Measurements from ENCODE around the gene ASCC3.

ASCC3 gene

DNA sequence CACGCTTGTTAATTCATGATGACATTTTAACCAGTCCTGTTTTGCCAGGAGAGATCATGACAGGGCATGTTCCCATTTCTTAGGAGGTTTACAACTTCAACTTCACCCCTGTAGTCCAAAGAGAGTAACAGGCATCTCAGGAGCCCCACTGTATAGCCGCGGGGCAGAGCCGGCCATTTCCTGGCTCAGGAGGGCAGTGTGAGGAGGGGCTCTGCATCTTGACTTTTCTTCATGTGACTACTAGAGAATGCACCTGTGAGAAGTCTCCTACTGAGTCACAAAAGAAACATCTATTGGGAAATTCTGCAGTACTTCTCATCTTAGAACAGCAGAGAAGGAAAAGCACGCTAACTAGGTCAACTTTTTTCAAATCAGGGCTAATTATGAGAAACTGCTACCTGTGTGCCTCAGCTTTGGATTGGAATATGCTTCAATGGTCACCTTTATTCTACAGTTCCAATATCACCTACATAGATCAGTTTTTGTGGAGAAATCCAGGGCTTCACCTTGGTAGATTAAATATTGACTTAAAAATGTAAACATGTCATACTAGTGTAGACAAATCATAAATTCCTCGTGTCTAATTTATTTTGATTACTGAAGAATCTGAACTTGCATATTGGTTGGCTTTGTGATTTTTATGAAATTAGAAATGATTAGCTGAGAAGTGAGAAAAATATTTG, 387.8 kb downstream of the ASCC3 start:
- no peaks in the 10 kb centered on the region for H3K36me3 ChIP-seq (ENCODE audit: insufficient read depth, low read length)
- no peak overlapping the region for H2AFZ ChIP-seq (ENCODE audit: low read depth, low read length)
- H3K4me3 ChIP-seq (ENCODE audit: low read length) = no peak overlapping the region
- H3K9me3 ChIP-seq (ENCODE audit: low read length) = peaks cover 5% of the 10 kb centered on the region
- no peaks in the 10 kb centered on the region for H3K27me3 ChIP-seq (ENCODE audit: insufficient read depth, low read length)
- H3K4me1 ChIP-seq (ENCODE audit: insufficient read depth, low read length) = peaks cover 13% of the 10 kb centered on the region

DNA sequence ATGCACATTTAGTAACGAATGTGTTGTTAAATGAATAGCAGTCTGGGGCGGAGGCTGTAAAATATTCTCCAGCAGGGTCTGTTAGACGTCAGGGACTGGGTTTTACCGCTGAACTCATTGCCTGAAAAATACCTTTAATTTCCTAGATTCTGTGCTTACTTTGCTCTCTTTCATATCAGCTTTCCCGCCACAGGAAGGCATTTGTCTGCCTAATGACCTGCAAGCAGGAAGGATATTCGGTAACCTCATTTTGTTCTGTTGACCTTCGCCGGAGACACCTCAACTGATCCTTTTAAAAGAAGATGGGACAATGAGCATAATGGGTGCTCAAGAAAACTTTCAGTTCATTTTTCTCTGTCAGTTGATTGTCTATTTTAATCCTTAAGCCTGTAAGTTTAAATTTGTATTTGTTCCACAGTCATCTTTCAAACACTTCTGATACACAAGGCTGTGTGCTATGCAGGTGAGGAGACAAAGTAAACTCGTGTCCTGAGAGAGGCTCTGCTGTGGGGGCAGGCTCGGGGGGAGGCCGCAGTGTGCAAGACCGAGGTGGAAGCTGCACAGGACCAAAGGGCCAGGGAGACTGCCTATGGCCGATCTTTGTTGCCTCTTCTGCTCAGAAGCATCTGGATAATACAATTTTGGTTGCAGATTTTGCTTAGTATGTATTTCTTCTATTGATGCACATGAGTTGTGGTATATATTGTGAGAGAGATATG, 389.0 kb downstream of the ASCC3 start:
- Histone ChIP-seq H3K4me1 (ENCODE audit: insufficient read depth, low read length) (peaks cover 13% of the 10 kb centered on the region), H3K9me3 (ENCODE audit: low read length) (peaks cover 5% of the 10 kb centered on the region), H3K27me3 (ENCODE audit: insufficient read depth, low read length) (no peaks in the 10 kb centered on the region), H3K36me3 (ENCODE audit: insufficient read depth, low read length) (no peaks in the 10 kb centered on the region), H2AFZ (ENCODE audit: low read depth, low read length) (no peak overlapping the region), H3K4me3 (ENCODE audit: low read length) (no peak overlapping the region)

DNA sequence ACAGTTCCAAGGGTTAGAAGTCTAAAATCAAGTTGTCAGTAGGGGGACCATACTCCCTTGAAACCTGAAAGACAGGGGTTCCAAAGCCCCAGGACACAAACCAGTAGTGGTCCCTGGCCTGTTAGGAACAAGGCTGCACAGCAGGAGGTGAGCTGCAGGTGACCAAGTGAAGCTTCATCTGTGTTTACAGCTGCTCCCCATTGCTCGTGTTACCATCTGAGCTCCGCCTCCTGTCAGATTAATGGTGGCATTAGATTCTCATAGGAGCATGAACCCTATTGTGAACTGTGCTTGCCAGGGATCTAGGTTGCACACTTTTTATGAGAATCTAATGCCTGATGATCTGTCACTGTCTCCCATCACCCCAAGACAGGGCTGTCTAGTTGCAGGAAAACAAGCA, 391.1 kb downstream of the ASCC3 start:
- H3K27me3 ChIP-seq (ENCODE audit: insufficient read depth, low read length) = peaks cover 11% of the 10 kb centered on the region
- H3K4me3 ChIP-seq (ENCODE audit: low read length) = no peak overlapping the region
- no peak overlapping the region for H2AFZ ChIP-seq (ENCODE audit: low read depth, low read length)
- no peaks in the 10 kb centered on the region for H3K36me3 ChIP-seq (ENCODE audit: insufficient read depth, low read length)
- peaks cover 5% of the 10 kb centered on the region for H3K9me3 ChIP-seq (ENCODE audit: low read length)
- H3K4me1 ChIP-seq (ENCODE audit: insufficient read depth, low read length) = peaks cover 13% of the 10 kb centered on the region

DNA sequence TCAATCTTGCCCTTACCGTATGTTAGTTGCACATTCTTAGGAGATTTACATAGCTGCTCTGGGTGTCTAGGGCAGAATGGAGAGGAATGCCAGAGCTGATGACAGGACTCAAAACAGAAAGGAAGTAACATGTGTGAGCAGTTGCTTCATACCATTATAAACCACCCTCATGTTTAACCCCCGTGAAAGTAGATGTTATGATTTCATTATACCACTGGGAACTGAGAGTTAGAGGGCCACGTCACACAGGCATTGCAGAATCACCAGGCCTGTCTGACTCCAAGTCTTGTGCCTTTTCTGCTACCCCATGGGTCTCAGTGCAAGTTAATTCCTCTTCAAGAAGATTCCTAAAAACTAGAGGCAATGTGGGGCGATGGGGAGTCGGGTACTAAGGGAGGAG, 392.9 kb downstream of the ASCC3 start:
- Histone ChIP-seq H3K4me3 (ENCODE audit: low read length) (no peak overlapping the region), H2AFZ (ENCODE audit: low read depth, low read length) (no peak overlapping the region), H3K4me1 (ENCODE audit: insufficient read depth, low read length) (peaks cover 11% of the 10 kb centered on the region), H3K9me3 (ENCODE audit: low read length) (peaks cover 5% of the 10 kb centered on the region), H3K27me3 (ENCODE audit: insufficient read depth, low read length) (peaks cover 14% of the 10 kb centered on the region), H3K36me3 (ENCODE audit: insufficient read depth, low read length) (no peaks in the 10 kb centered on the region)

DNA sequence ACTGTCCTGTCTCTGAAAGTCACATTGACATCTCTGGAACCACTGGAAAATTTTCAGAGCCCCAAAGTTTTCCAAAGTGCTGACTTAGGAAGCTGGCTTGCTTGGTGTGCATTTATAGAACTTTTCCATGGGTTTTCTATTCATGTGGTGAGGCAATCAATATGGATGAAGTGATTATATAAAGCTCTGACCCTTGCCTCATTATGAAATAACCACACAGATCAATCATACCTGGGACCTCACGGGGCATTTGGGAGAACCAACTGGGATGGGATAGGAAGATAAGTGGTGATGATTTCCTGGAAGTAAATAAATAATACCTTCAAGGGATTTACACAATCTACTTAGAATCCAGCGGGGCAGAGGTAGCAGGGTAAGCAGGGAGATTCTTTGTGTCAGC, 393.5 kb downstream of the ASCC3 start:
- peaks cover 5% of the 10 kb centered on the region for H3K4me1 ChIP-seq (ENCODE audit: insufficient read depth, low read length)
- no peak overlapping the region for H3K4me3 ChIP-seq (ENCODE audit: low read length)
- H3K27me3 ChIP-seq (ENCODE audit: insufficient read depth, low read length) = peaks cover 14% of the 10 kb centered on the region
- no peaks in the 10 kb centered on the region for H3K36me3 ChIP-seq (ENCODE audit: insufficient read depth, low read length)
- H3K9me3 ChIP-seq (ENCODE audit: low read length) = peaks cover 5% of the 10 kb centered on the region
- H2AFZ ChIP-seq (ENCODE audit: low read depth, low read length) = no peak overlapping the region

DNA sequence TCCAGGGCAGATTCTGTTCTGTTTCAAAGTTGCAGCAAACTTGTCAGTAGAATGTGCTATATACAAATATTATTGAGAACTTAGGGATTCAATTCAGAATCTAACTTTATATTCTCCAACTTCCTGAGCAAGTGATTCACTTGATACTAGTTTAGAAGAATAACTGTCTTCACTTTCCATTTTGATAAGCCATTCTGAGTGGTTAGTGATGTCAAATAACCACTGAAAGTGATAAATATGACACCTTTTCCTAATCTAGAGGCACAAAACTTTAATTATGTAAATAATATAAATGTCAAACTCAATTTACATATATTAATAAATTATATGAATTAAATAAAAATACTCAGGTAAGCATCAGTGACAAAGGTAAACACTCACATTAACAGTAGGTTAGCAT, 395.9 kb downstream of the ASCC3 start:
- Histone ChIP-seq H3K36me3 (ENCODE audit: insufficient read depth, low read length) (no peaks in the 10 kb centered on the region), H3K9me3 (ENCODE audit: low read length) (peaks cover 3% of the 10 kb centered on the region), H2AFZ (ENCODE audit: low read depth, low read length) (no peak overlapping the region), H3K27me3 (ENCODE audit: insufficient read depth, low read length) (peaks cover 14% of the 10 kb centered on the region), H3K4me3 (ENCODE audit: low read length) (no peak overlapping the region), H3K4me1 (ENCODE audit: insufficient read depth, low read length) (no peaks in the 10 kb centered on the region)

DNA sequence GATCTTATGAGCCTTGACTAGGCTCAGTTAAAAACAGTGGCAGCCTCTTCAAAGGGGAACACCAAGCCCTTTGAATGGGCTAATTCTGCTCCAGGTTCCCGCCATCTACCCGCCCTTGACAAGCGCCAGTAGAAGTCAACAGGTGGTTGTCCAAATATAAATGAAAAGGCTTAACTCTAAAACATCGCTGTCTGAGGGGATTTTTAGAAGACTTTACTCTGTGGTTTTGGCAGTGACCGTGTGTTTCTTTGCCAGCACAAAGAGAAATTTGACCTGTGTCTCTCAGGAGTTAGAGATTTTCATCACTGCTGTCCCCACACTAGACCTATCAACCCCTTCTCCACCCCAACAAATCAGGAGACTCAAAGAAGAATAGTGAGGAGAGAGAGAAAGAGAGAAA, 396.7 kb downstream of the ASCC3 start:
- Histone ChIP-seq H3K27me3 (ENCODE audit: insufficient read depth, low read length) (peaks cover 14% of the 10 kb centered on the region), H3K4me3 (ENCODE audit: low read length) (no peak overlapping the region), H3K4me1 (ENCODE audit: insufficient read depth, low read length) (no peaks in the 10 kb centered on the region), H3K36me3 (ENCODE audit: insufficient read depth, low read length) (no peaks in the 10 kb centered on the region), H3K9me3 (ENCODE audit: low read length) (no peaks in the 10 kb centered on the region), H2AFZ (ENCODE audit: low read depth, low read length) (no peak overlapping the region)

DNA sequence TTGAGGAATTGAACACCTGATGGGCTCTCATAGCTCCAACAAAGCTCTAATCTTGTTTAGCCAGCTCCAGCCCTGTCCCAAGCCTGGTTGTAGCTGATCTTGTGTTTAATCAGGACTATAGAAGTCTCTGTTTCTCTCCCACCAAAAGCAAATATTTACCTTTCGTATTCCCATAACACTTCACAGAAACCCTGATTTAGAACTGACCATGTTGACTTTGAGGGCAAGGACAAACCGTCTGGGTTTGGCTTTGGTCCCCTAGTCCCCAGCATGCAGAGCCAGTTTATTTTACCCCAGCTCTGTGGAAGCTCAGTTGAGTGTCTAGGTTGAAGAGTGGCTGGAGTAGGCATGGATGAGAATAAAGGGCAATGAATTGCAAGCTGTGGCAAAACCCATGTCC, 398.4 kb downstream of the ASCC3 start:
- Histone ChIP-seq H3K27me3 (ENCODE audit: insufficient read depth, low read length) (peaks cover 19% of the 10 kb centered on the region), H3K36me3 (ENCODE audit: insufficient read depth, low read length) (no peaks in the 10 kb centered on the region), H3K4me3 (ENCODE audit: low read length) (no peak overlapping the region), H3K4me1 (ENCODE audit: insufficient read depth, low read length) (no peaks in the 10 kb centered on the region), H3K9me3 (ENCODE audit: low read length) (no peaks in the 10 kb centered on the region), H2AFZ (ENCODE audit: low read depth, low read length) (no peak overlapping the region)

DNA sequence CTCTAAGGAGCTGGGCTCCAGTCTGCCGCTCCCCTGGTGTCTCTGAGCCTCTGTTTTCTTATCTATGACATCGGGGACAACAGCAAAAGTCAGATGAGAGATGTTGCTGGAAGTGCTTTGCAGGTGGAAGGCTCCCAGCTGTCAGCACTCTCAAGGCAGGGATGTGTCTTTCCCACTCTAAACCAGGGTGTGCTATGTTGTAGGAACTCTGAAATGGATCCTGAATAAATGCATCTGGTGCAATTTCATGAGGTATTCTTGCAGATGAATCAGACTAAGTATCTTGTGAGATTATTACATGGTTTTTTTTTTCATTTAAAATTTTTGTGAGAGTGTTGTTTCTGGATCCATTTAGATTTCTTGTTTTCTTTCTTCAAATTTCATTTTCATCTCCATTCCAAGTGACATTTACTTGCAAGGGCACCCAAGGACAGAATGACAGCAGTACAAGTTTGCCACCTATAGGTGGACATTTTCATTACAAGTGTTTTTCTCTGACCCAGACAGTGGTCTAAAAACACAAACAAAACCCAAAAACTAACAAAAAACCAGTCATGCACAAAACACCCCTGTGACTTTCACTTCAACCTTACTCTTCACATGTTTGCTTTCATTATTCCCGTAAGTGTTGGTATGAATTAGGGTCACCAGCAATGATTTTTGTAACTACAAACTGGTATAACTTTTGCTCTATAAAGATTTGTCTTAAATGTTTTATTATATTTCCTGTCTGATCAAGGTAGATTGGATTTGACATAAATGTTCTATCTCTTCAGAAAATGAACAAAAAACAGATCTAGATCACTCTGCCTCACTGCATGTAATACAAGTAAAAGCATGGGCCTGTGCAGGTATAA, 401.7 kb downstream of the ASCC3 start:
- H3K4me3 ChIP-seq (ENCODE audit: low read length) = no peak overlapping the region
- no peaks in the 10 kb centered on the region for H3K36me3 ChIP-seq (ENCODE audit: insufficient read depth, low read length)
- no peak overlapping the region for H2AFZ ChIP-seq (ENCODE audit: low read depth, low read length)
- peaks cover 15% of the 10 kb centered on the region for H3K27me3 ChIP-seq (ENCODE audit: insufficient read depth, low read length)
- no peaks in the 10 kb centered on the region for H3K4me1 ChIP-seq (ENCODE audit: insufficient read depth, low read length)
- H3K9me3 ChIP-seq (ENCODE audit: low read length) = no peaks in the 10 kb centered on the region

DNA sequence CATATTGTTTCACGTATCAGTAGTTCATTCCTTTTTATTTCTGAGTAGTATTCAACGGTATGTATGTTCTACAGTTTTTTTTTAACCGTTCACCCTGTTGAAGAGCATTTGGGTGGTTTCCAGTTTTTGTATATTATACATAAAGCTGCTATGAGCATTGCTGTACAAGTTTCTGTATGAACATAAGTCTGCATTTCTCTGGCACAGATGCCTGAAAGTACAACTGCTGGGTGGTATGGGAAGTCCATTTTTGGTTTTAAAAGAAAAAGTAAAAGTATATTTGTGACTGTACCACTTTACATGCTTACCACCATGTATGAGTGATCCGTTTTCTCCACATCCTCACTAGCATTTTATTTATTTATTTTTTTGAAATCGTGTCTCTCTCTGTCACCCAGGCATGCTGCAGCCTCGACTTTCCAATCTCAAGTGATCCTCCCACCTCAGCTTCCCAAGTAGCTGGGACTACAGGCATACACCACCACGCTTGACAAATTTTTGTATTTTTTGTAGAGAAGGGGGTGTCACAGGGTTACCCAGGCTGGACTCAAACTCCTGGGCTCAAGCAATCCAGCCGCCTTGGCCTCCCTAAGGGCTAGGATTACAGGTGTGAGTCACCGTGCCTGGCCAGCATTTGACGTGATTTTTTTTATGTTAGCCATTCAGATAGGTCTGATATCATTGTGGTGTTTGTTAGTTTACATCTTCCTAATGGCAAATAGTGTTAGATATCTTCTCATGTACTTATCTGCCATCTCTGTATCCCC, 405.4 kb downstream of the ASCC3 start:
- Histone ChIP-seq H3K27me3 (ENCODE audit: insufficient read depth, low read length) (peaks cover 42% of the 10 kb centered on the region), H3K36me3 (ENCODE audit: insufficient read depth, low read length) (no peaks in the 10 kb centered on the region), H3K4me1 (ENCODE audit: insufficient read depth, low read length) (peaks cover 8% of the 10 kb centered on the region), H2AFZ (ENCODE audit: low read depth, low read length) (no peak overlapping the region), H3K9me3 (ENCODE audit: low read length) (no peaks in the 10 kb centered on the region), H3K4me3 (ENCODE audit: low read length) (no peak overlapping the region)

DNA sequence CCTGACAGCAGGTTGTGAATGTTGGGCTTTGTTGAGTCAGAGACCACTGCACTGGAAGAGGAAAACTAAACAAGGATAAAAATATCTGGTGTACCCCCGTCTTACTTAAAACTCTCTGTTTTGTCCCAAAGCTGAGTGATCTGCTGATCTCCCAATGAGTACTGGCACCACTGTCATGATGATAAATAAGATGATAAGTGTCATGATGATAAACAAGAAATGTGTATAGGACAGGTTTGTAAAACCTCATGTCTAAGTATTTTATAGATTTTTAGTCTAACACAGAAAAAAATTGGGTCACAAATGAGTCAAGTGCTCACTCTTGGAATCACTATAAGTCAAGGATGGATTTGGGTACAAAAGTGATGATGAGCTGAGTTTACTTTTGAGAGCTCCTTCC, 407.9 kb downstream of the ASCC3 start:
- no peak overlapping the region for H2AFZ ChIP-seq (ENCODE audit: low read depth, low read length)
- peaks cover 8% of the 10 kb centered on the region for H3K4me1 ChIP-seq (ENCODE audit: insufficient read depth, low read length)
- no peak overlapping the region for H3K4me3 ChIP-seq (ENCODE audit: low read length)
- H3K27me3 ChIP-seq (ENCODE audit: insufficient read depth, low read length) = peaks cover 58% of the 10 kb centered on the region
- no peaks in the 10 kb centered on the region for H3K9me3 ChIP-seq (ENCODE audit: low read length)
- no peaks in the 10 kb centered on the region for H3K36me3 ChIP-seq (ENCODE audit: insufficient read depth, low read length)

DNA sequence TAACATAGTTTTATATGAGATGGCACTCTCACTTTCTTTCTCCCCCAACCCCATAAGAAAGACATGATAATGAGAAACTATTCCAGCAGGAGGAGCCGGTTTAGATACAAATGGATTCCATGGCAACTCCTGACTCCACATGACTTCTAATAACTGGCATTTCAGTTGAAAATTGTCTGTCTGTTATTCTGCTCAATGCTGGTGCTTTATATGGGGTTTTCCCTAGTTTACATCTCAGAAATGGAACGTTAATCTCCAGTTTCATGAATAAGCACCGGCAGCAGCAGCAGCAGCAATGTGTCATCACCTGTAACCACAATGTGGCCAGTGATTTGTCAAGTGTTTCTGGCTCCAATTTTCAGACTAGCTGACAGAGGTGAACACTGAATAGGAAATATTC, 408.5 kb downstream of the ASCC3 start:
- no peaks in the 10 kb centered on the region for H3K36me3 ChIP-seq (ENCODE audit: insufficient read depth, low read length)
- peaks cover 63% of the 10 kb centered on the region for H3K27me3 ChIP-seq (ENCODE audit: insufficient read depth, low read length)
- peaks cover 2% of the 10 kb centered on the region for H3K9me3 ChIP-seq (ENCODE audit: low read length)
- H2AFZ ChIP-seq (ENCODE audit: low read depth, low read length) = no peak overlapping the region
- no peak overlapping the region for H3K4me3 ChIP-seq (ENCODE audit: low read length)
- H3K4me1 ChIP-seq (ENCODE audit: insufficient read depth, low read length) = peaks cover 8% of the 10 kb centered on the region
